ENCODE results near the gene CEBPG.

CEBPG gene

GRCh38 chr19:33418871-33419787 lies 45.6 kb downstream of the CEBPG start:
- DNase-seq (ENCODE audit: low read depth in 2 of 2), result no peak

GRCh38 chr19:33419788-33420130 lies 46.2 kb downstream of the CEBPG start:
- DNase-seq (ENCODE audit: low read depth in 2 of 2), result no peak

GRCh38 chr19:33420821-33421220 lies 47.3 kb downstream of the CEBPG start:
- DNase-seq (ENCODE audit: low read depth in 2 of 2), result no peak

- no peak for DNase-seq (ENCODE audit: low read depth in 2 of 2)
These were observed 47.9 kb downstream of the CEBPG start for GRCh38 chr19:33421368-33421767.

GRCh38 chr19:33422369-33423180 lies 49.1 kb downstream of the CEBPG start:
- no peak for DNase-seq (ENCODE audit: low read depth in 2 of 2)

GRCh38 chr19:33424181-33424580 lies 50.7 kb downstream of the CEBPG start:
- no peak for DNase-seq (ENCODE audit: low read depth in 2 of 2)

GRCh38 chr19:33426621-33427361 lies 53.3 kb downstream of the CEBPG start:
- DNase-seq (ENCODE audit: low read depth in 2 of 2), result no peak

- DNase-seq (ENCODE audit: low read depth in 2 of 2), result no peak
These were observed 54.5 kb downstream of the CEBPG start for GRCh38 chr19:33427801-33428626.

GRCh38 chr19:33428627-33429125 lies 55.2 kb downstream of the CEBPG start:
- DNase-seq (ENCODE audit: low read depth in 2 of 2), result no peak

GRCh38 chr19:33429891-33430673 lies 56.6 kb downstream of the CEBPG start:
- no peak for DNase-seq (ENCODE audit: low read depth in 2 of 2)

- DNase-seq (ENCODE audit: low read depth in 2 of 2), result peak; percentile 50 to 54
These were observed 57.3 kb downstream of the CEBPG start for GRCh38 chr19:33430674-33431277.

GRCh38 chr19:33432015-33432414 lies 58.5 kb downstream of the CEBPG start:
- no peak for DNase-seq (ENCODE audit: low read depth in 2 of 2)

All from activated CD4-positive, alpha-beta T cell treated with anti-CD3 and anti-CD28 coated beads for 24 hours (primary cell).